ENCODE data around the gene KDM5B.
"Not testable (repeated sequence)": the region's sequence is repeated elsewhere in the genome, so short reads cannot be mapped to it uniquely, and the experiment has no call there.

KDM5B gene

GRCh38 chr1:202791077-202791747 is 17.0 kb downstream of the KDM5B start:
- no peak for DNase-seq

- DNase-seq, result no peak
Measured at GRCh38 chr1:202788800-202789199, 19.4 kb downstream of the KDM5B start.

- DNase-seq, result no peak
Measured at GRCh38 chr1:202786804-202787203, 21.4 kb downstream of the KDM5B start.

- DNase-seq, result no peak
Measured at GRCh38 chr1:202781180-202781579, 27.0 kb downstream of the KDM5B start.

- DNase-seq, result no peak
Measured at GRCh38 chr1:202770135-202770534, 38.1 kb downstream of the KDM5B start.

GRCh38 chr1:202765721-202766120 is 42.5 kb downstream of the KDM5B start:
- no peak for DNase-seq

GRCh38 chr1:202762019-202762418 is 46.2 kb downstream of the KDM5B start:
- no peak for DNase-seq

- no peak for DNase-seq
Measured at GRCh38 chr1:202760589-202760988, 47.6 kb downstream of the KDM5B start.

GRCh38 chr1:202756391-202756790 is 51.8 kb downstream of the KDM5B start:
- no peak for DNase-seq

- DNase-seq, result no peak
Measured at GRCh38 chr1:202754293-202754692, 53.9 kb downstream of the KDM5B start.

GRCh38 chr1:202752774-202753173 is 55.4 kb downstream of the KDM5B start:
- no peak for DNase-seq

- no peak for DNase-seq
Measured at GRCh38 chr1:202750761-202751160, 57.5 kb downstream of the KDM5B start.

GRCh38 chr1:202750024-202750423 is 58.2 kb downstream of the KDM5B start:
- no peak for DNase-seq

- DNase-seq, result no peak
Measured at GRCh38 chr1:202745323-202745888, 62.8 kb downstream of the KDM5B start.

GRCh38 chr1:202744770-202745169 is 63.5 kb downstream of the KDM5B start:
- not testable (repeated sequence) for DNase-seq

- no peak for DNase-seq
Measured at GRCh38 chr1:202742496-202742895, 65.7 kb downstream of the KDM5B start.

- DNase-seq, result no peak
Measured at GRCh38 chr1:202733251-202733650, 75.0 kb downstream of the KDM5B start.

- no peak for DNase-seq
Measured at GRCh38 chr1:202728951-202729350, 79.3 kb downstream of the KDM5B start.

GRCh38 chr1:202725526-202725925 is 82.7 kb downstream of the KDM5B start:
- no peak for DNase-seq

- DNase-seq, result no peak
Measured at GRCh38 chr1:202723708-202724107, 84.5 kb downstream of the KDM5B start.

GRCh38 chr1:202723046-202723445 is 85.2 kb downstream of the KDM5B start:
- not testable (repeated sequence) for DNase-seq

GRCh38 chr1:202716654-202717053 is 91.6 kb downstream of the KDM5B start:
- DNase-seq, result no peak

- not testable (repeated sequence) for DNase-seq
Measured at GRCh38 chr1:202714202-202714601, 94.0 kb downstream of the KDM5B start.

GRCh38 chr1:202713110-202713509 is 95.1 kb downstream of the KDM5B start:
- DNase-seq, result no peak

Measured in effector CD4-positive, alpha-beta T cell (primary cell).